Vagina (tissue), 2 donors: Measurements from ENCODE around the gene MAGED2. TPM values are rescaled to one million over a fixed set of nuclear protein-coding genes. Genes with fewer than 3 reads are reported as not detected.

ENCODE experiments used
- DNase-seq, 2 donors: peaks; one replicate each; pipeline ENCODE4 v3.0.0-alpha.2; 2017; ENCODE audit errors: extremely low spot score in 2 of 2
- H3K27ac ChIP-seq: fragments of 200-600 bp; sonication (generic); one replicate; pipeline ENCODE4 v1.5.1; 2019
- H3K27me3 ChIP-seq: fragments of 200-600 bp; sonication (generic); one replicate; pipeline ENCODE4 v1.5.1; 2019
- H3K36me3 ChIP-seq, 2 donors: fragments of 200-600 bp; sonication (generic); one replicate each; pipeline ENCODE4 v1.5.1; 2017 to 2019
- H3K4me1 ChIP-seq: fragments of 200-600 bp; sonication (generic); one replicate; pipeline ENCODE4 v1.5.1; 2019
- H3K4me3 ChIP-seq, 2 donors: fragments of 200-600 bp; sonication (generic); 1 replicate in 1 of 2; 2 replicates in 1 of 2; pipeline ENCODE4 v1.5.1; 2016 to 2019
- H3K9me3 ChIP-seq: fragments of 200-600 bp; sonication (generic); one replicate; pipeline ENCODE4 v1.5.1; 2019
- CTCF ChIP-seq, 3 experiments: fragments of 450-650 bp in 2 of 3; fragments of 200-600 bp in 1 of 3; sonication (generic) in 1 of 3; IDR thresholded peaks; one replicate each; pipeline ENCODE4 v1.5.1; 2017 to 2019; ENCODE audit warnings: antibody characterized with exemption in 3 of 3, mild to moderate bottlenecking in 2 of 3, moderate library complexity in 2 of 3
- POLR2A ChIP-seq, 2 donors: fragments of 450-650 bp; IDR thresholded peaks; one replicate each; pipeline ENCODE4 v1.6.1; 2017; ENCODE audit warnings: antibody characterized with exemption in 2 of 2, mild to moderate bottlenecking in 2 of 2, moderate library complexity in 2 of 2
- POLR2AphosphoS5 ChIP-seq, 2 donors: sonication (generic); formaldehyde crosslinking; IDR thresholded peaks; one replicate each; pipeline ENCODE4 v1.9.0; 2017; ENCODE audit warnings: antibody characterized with exemption in 2 of 2, mild to moderate bottlenecking in 2 of 2, low read depth in 1 of 2; ENCODE audit not compliant: insufficient read depth in 1 of 2
- intact Hi-C: fragments of 100-400 bp; cut with DNase I; formaldehyde crosslinking; loops from one replicate; pipeline ENCODE4 v1.15.1; 2023
- total RNA-seq: library from RNA; depleted of rRNA; stranded (reverse); fragments of >200 nt; gene quantifications from one replicate; pipeline ENCODE4 v1.2.3, GENCODE V29; 2016

MAGED2 gene
- total RNA-seq, 1 donor from 2014 or later: 116 TPM

- Histone ChIP-seq H3K9me3 (no peaks in the 10 kb centered on the region), H3K27me3 (no peaks in the 10 kb centered on the region), H3K36me3 (peaks cover 0 to 5% of the 10 kb centered on the region in 2 donors), H3K4me1 (no peaks in the 10 kb centered on the region), H3K4me3 (no peak overlapping the region), H3K27ac (no peak overlapping the region)
- intact Hi-C loops: no loop called here
- DNase-seq: peak in 1 of 2 donors; percentile 37
- no peak for TF ChIP-seq POLR2AphosphoS5 (IDR thresholded peaks at IDR 0.05; ENCODE audit: insufficient read depth in 1 of 2, low read depth in 1 of 2)
- no peak for TF ChIP-seq POLR2A (IDR thresholded peaks at IDR 0.05)
- TF ChIP-seq CTCF (IDR thresholded peaks at IDR 0.05): no peak
Observed at GRCh38 chrX:54820737-54821136, 13.2 kb downstream of the MAGED2 start.

- H3K4me1 ChIP-seq: no peaks in the 10 kb centered on the region
- no peaks in the 10 kb centered on the region for H3K36me3 ChIP-seq
- TF ChIP-seq POLR2A (IDR thresholded peaks at IDR 0.05) (no peak), CTCF (IDR thresholded peaks at IDR 0.05) (no peak), POLR2AphosphoS5 (IDR thresholded peaks at IDR 0.05; ENCODE audit: insufficient read depth in 1 of 2, low read depth in 1 of 2) (no peak)
- no peak overlapping the region for H3K4me3 ChIP-seq
- H3K27ac ChIP-seq: no peak overlapping the region
- H3K9me3 ChIP-seq: no peaks in the 10 kb centered on the region
- peak; percentile 56 to 64 for DNase-seq
- no peaks in the 10 kb centered on the region for H3K27me3 ChIP-seq
- intact Hi-C loops: no loop called here
Observed at GRCh38 chrX:54821310-54821709, 13.8 kb downstream of the MAGED2 start.

GRCh38 chrX:54824195-54824594, 16.6 kb downstream of the MAGED2 start:
- TF ChIP-seq CTCF (IDR thresholded peaks at IDR 0.05): no peak
- no peak for TF ChIP-seq POLR2AphosphoS5 (IDR thresholded peaks at IDR 0.05; ENCODE audit: insufficient read depth in 1 of 2, low read depth in 1 of 2)
- no peak for TF ChIP-seq POLR2A (IDR thresholded peaks at IDR 0.05)
- Histone ChIP-seq H3K36me3 (no peaks in the 10 kb centered on the region), H3K27ac (no peak overlapping the region), H3K9me3 (no peaks in the 10 kb centered on the region), H3K4me3 (no peak overlapping the region), H3K27me3 (no peaks in the 10 kb centered on the region), H3K4me1 (no peaks in the 10 kb centered on the region)
- DNase-seq: peak in 1 of 2 donors; percentile 64
- intact Hi-C loops: no loop called here

- Histone ChIP-seq H3K9me3 (no peaks in the 10 kb centered on the region), H3K4me1 (no peaks in the 10 kb centered on the region), H3K36me3 (no peaks in the 10 kb centered on the region), H3K4me3 (no peak overlapping the region), H3K27ac (no peak overlapping the region), H3K27me3 (no peaks in the 10 kb centered on the region)
- DNase-seq: peak in 1 of 2 donors; percentile 64
- TF ChIP-seq CTCF (IDR thresholded peaks at IDR 0.05) (no peak), POLR2AphosphoS5 (IDR thresholded peaks at IDR 0.05; ENCODE audit: insufficient read depth in 1 of 2, low read depth in 1 of 2) (no peak), POLR2A (IDR thresholded peaks at IDR 0.05) (no peak)
- intact Hi-C loops: no loop called here
Observed at GRCh38 chrX:54824722-54825121, 17.2 kb downstream of the MAGED2 start.

GRCh38 chrX:54825716-54826438, 18.3 kb downstream of the MAGED2 start:
- TF ChIP-seq POLR2AphosphoS5 (IDR thresholded peaks at IDR 0.05; ENCODE audit: insufficient read depth in 1 of 2, low read depth in 1 of 2) (no peak), POLR2A (IDR thresholded peaks at IDR 0.05) (no peak), CTCF (IDR thresholded peaks at IDR 0.05) (no peak)
- Histone ChIP-seq H3K36me3 (no peaks in the 10 kb centered on the region), H3K27me3 (no peaks in the 10 kb centered on the region), H3K4me1 (no peaks in the 10 kb centered on the region), H3K27ac (no peak overlapping the region), H3K4me3 (no peak overlapping the region), H3K9me3 (no peaks in the 10 kb centered on the region)
- peak in 1 of 2 donors; percentile 16 for DNase-seq
- intact Hi-C loops: no loop called here
